Neural cell (in vitro differentiated cells): ENCODE results near the gene POU6F2.

Experiments
- CTCF ChIP-seq: fragments of 450-650 bp; IDR thresholded peaks from 2 replicates; pipeline ENCODE4 v1.5.1; 2014; ENCODE audit warnings: antibody characterized with exemption, mild to moderate bottlenecking, moderate library complexity; ENCODE audit not compliant: poor library complexity, severe bottlenecking
- RAD21 ChIP-seq: fragments of 450-650 bp; conservative IDR thresholded peaks from 2 replicates; pipeline ENCODE4 v1.6.1; 2014; ENCODE audit warnings: antibody characterized with exemption, mild to moderate bottlenecking, moderate library complexity
- TAF1 ChIP-seq: IDR thresholded peaks from 2 replicates; pipeline ENCODE4 v1.6.1; 2012; ENCODE audit warnings: low read depth

GRCh38 chr7:39164887-39165286 is 187.2 kb downstream of the POU6F2 start:
- no peak for TF ChIP-seq CTCF
- TF ChIP-seq RAD21, result no peak
- TF ChIP-seq TAF1, result no peak
